Hepatocyte (in vitro differentiated cells): ENCODE measurements around the gene MRPL27.

ENCODE experiments used
- EZH2 ChIP-seq: fragments of 200-600 bp; sonication (generic); IDR thresholded peaks from 2 replicates; pipeline ENCODE4 v1.6.1; 2016; ENCODE audit warnings: antibody characterized with exemption, mild to moderate bottlenecking, borderline replicate concordance
- EZH2phosphoT487 ChIP-seq: fragments of 200-600 bp; sonication (generic); IDR thresholded peaks from one replicate; pipeline ENCODE4 v1.6.1; 2018; ENCODE audit warnings: antibody characterized with exemption, mild to moderate bottlenecking, low read depth, moderate library complexity; ENCODE audit not compliant: unreplicated experiment, severe bottlenecking
- TF ChIP-seq, protein P1 (sequence below): fragments of 200-600 bp; sonication (generic); IDR thresholded peaks from 2 replicates; pipeline ENCODE4 v1.5.1; 2016; ENCODE audit warnings: antibody characterized with exemption, mild to moderate bottlenecking; ENCODE audit not compliant: poor library complexity

GRCh38 chr17:50359998-50360461, 13.0 kb downstream of the MRPL27 start:
- TF ChIP-seq, protein P1, sequence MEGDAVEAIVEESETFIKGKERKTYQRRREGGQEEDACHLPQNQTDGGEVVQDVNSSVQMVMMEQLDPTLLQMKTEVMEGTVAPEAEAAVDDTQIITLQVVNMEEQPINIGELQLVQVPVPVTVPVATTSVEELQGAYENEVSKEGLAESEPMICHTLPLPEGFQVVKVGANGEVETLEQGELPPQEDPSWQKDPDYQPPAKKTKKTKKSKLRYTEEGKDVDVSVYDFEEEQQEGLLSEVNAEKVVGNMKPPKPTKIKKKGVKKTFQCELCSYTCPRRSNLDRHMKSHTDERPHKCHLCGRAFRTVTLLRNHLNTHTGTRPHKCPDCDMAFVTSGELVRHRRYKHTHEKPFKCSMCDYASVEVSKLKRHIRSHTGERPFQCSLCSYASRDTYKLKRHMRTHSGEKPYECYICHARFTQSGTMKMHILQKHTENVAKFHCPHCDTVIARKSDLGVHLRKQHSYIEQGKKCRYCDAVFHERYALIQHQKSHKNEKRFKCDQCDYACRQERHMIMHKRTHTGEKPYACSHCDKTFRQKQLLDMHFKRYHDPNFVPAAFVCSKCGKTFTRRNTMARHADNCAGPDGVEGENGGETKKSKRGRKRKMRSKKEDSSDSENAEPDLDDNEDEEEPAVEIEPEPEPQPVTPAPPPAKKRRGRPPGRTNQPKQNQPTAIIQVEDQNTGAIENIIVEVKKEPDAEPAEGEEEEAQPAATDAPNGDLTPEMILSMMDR = no peak
- no peak for TF ChIP-seq EZH2
- no peak for TF ChIP-seq EZH2phosphoT487
